Measurements from ENCODE around the gene IRAK4. TPM values are rescaled to one million over a fixed set of nuclear protein-coding genes. Genes with fewer than 3 reads are reported as not detected.

The IRAK4 gene
- total and polyA plus RNA-seq, 2 experiments from 2014 or later, result 3.9 to 12.9 TPM

- peaks cover 3% of the 10 kb centered on the region for H3K27me3 Mint-ChIP-seq (ENCODE audit: insufficient read depth, low read depth, poor library complexity)
- H3K27ac Mint-ChIP-seq, result no peak overlapping the region
- Histone ChIP-seq H3K79me2 (replicated peaks; ENCODE audit: insufficient read depth) (no peaks in the 10 kb centered on the region), H3K4me1 (ENCODE audit: insufficient read depth) (no peaks in the 10 kb centered on the region), H3K4me3 (no peak overlapping the region), H3K4me2 (no peak overlapping the region), H3K27me3 (ENCODE audit: insufficient read depth) (no peaks in the 10 kb centered on the region), H2AFZ (no peak overlapping the region), H3K27ac (ENCODE audit: low read depth) (no peak overlapping the region), H3K9me2 (ENCODE audit: insufficient read depth) (no peaks in the 10 kb centered on the region), H3K36me3 (ENCODE audit: insufficient read depth) (peaks cover 52% of the 10 kb centered on the region), H4K20me1 (replicated peaks; ENCODE audit: insufficient read depth) (peaks cover 12% of the 10 kb centered on the region), H3F3A (replicated peaks; ENCODE audit: low read depth) (no peaks in the 10 kb centered on the region)
- H3K4me3 Mint-ChIP-seq, result no peak overlapping the region
- DNase-seq (ENCODE audit: low spot score) (no peak), ATAC-seq (no peak)
- peaks cover 55% of the 10 kb centered on the region for H3K36me3 Mint-ChIP-seq (ENCODE audit: low read depth)
- no peaks in the 10 kb centered on the region for H3K4me1 Mint-ChIP-seq
- H3K9me3 Mint-ChIP-seq, result no peaks in the 10 kb centered on the region
- TF ChIP-seq CREB1 (CRISPR knock-in tag; IDR thresholded peaks at IDR 0.05; ENCODE audit: low read depth) (no peak), JUNB (IDR thresholded peaks at IDR 0.05; ENCODE audit: unreplicated experiment) (no peak), EZH2 (IDR thresholded peaks at IDR 0.05; ENCODE audit: low read depth, unreplicated experiment) (no peak), STAT1 (IDR thresholded peaks at IDR 0.05; ENCODE audit: unreplicated experiment) (no peak), ZNF462 (CRISPR knock-in tag; IDR thresholded peaks at IDR 0.05) (no peak), NANOG (IDR thresholded peaks at IDR 0.05; ENCODE audit: borderline replicate concordance) (no peak), ZNF331 (CRISPR knock-in tag; IDR thresholded peaks at IDR 0.05; ENCODE audit: low read depth) (no peak), POLR2AphosphoS5 (IDR thresholded peaks at IDR 0.05; ENCODE audit: low read depth) (no peak), ZNF114 (CRISPR knock-in tag; IDR thresholded peaks at IDR 0.05) (no peak), EZH2phosphoT487 (IDR thresholded peaks at IDR 0.05; ENCODE audit: unreplicated experiment) (no peak), ETS1 (IDR thresholded peaks at IDR 0.05) (no peak), REST (IDR thresholded peaks at IDR 0.05; ENCODE audit: unreplicated experiment) (no peak), CTCF (conservative IDR thresholded peaks at IDR 0.05; ENCODE audit: low read depth in 2 of 2) (no peak)
Measured at GRCh38 chr12:43795716-43796280, 37.0 kb downstream of the IRAK4 start.

Data from GM23338 (cell line).